Measurements from ENCODE around the gene FNIP2.
"Not testable (repeated sequence)": the region's sequence is repeated elsewhere in the genome, so short reads cannot be mapped to it uniquely, and the experiment has no call there.

The FNIP2 gene

GRCh38 chr4:158793430-158793829 lies 24.6 kb downstream of the FNIP2 start:
- DNase-seq = not testable (repeated sequence)

GRCh38 chr4:158796370-158797140 lies 27.7 kb downstream of the FNIP2 start:
- no peak for DNase-seq

- DNase-seq = no peak
These were observed 29.2 kb downstream of the FNIP2 start for GRCh38 chr4:158798062-158798461.

GRCh38 chr4:158799013-158799770 lies 30.4 kb downstream of the FNIP2 start:
- DNase-seq = no peak

- DNase-seq = no peak
These were observed 31.0 kb downstream of the FNIP2 start for GRCh38 chr4:158799856-158800255.

GRCh38 chr4:158801066-158801465 lies 32.2 kb downstream of the FNIP2 start:
- no peak for DNase-seq

- DNase-seq = no peak
These were observed 32.9 kb downstream of the FNIP2 start for GRCh38 chr4:158801677-158802076.

GRCh38 chr4:158802914-158803313 lies 34.1 kb downstream of the FNIP2 start:
- no peak for DNase-seq

GRCh38 chr4:158805635-158806471 lies 37.0 kb downstream of the FNIP2 start:
- DNase-seq = peak; percentile 84

GRCh38 chr4:158807691-158808090 lies 38.9 kb downstream of the FNIP2 start:
- no peak for DNase-seq

GRCh38 chr4:158808399-158808798 lies 39.6 kb downstream of the FNIP2 start:
- DNase-seq = no peak

- not testable (repeated sequence) for DNase-seq
These were observed 40.4 kb downstream of the FNIP2 start for GRCh38 chr4:158809208-158809607.

GRCh38 chr4:158809611-158810486 lies 41.0 kb downstream of the FNIP2 start:
- no peak for DNase-seq

- DNase-seq = no peak
These were observed 41.8 kb downstream of the FNIP2 start for GRCh38 chr4:158810487-158811215.

GRCh38 chr4:158811216-158811540 lies 42.4 kb downstream of the FNIP2 start:
- DNase-seq = no peak

GRCh38 chr4:158811704-158812103 lies 42.9 kb downstream of the FNIP2 start:
- DNase-seq = no peak

- no peak for DNase-seq
These were observed 43.3 kb downstream of the FNIP2 start for GRCh38 chr4:158812133-158812532.

- DNase-seq = no peak
These were observed 43.7 kb downstream of the FNIP2 start for GRCh38 chr4:158812543-158812942.

- no peak for DNase-seq
These were observed 44.3 kb downstream of the FNIP2 start for GRCh38 chr4:158813113-158813512.

- DNase-seq = no peak
These were observed 45.4 kb downstream of the FNIP2 start for GRCh38 chr4:158814207-158814606.

GRCh38 chr4:158814636-158815330 lies 46.0 kb downstream of the FNIP2 start:
- DNase-seq = no peak
